HG03469 (cell line): ENCODE measurements around the gene P2RX3.

Experiments used
- ATAC-seq: cut with Tn5 transposase; IDR thresholded peaks from one replicate; pipeline ENCODE4 v1.9.1; 2021; ENCODE audit warnings: mild to moderate bottlenecking, moderate library complexity, moderate number of reproducible peaks; ENCODE audit not compliant: unreplicated experiment

P2RX3 gene

GRCh38 chr11:57309106-57310059 lies 28.8 kb upstream of the P2RX3 start:
- ATAC-seq = no peak

GRCh38 chr11:57310091-57310490 lies 28.1 kb upstream of the P2RX3 start:
- ATAC-seq = no peak

GRCh38 chr11:57310630-57311086 lies 27.5 kb upstream of the P2RX3 start:
- ATAC-seq = no peak

- peak; percentile 95 for ATAC-seq
Observed at GRCh38 chr11:57311109-57311936, 26.8 kb upstream of the P2RX3 start.

GRCh38 chr11:57312511-57313021 lies 25.6 kb upstream of the P2RX3 start:
- no peak for ATAC-seq

- no peak for ATAC-seq
Observed at GRCh38 chr11:57313071-57313787, 24.9 kb upstream of the P2RX3 start.

GRCh38 chr11:57313788-57314135 lies 24.4 kb upstream of the P2RX3 start:
- no peak for ATAC-seq

GRCh38 chr11:57314221-57314973 lies 23.8 kb upstream of the P2RX3 start:
- no peak for ATAC-seq

GRCh38 chr11:57315491-57315890 lies 22.7 kb upstream of the P2RX3 start:
- ATAC-seq = no peak

GRCh38 chr11:57316017-57316416 lies 22.1 kb upstream of the P2RX3 start:
- ATAC-seq = no peak

GRCh38 chr11:57318178-57318577 lies 20.0 kb upstream of the P2RX3 start:
- no peak for ATAC-seq

GRCh38 chr11:57320067-57320718 lies 18.0 kb upstream of the P2RX3 start:
- no peak for ATAC-seq

- no peak for ATAC-seq
Observed at GRCh38 chr11:57320719-57321387, 17.3 kb upstream of the P2RX3 start.

GRCh38 chr11:57321388-57322255 lies 16.5 kb upstream of the P2RX3 start:
- no peak for ATAC-seq

GRCh38 chr11:57322256-57323166 lies 15.6 kb upstream of the P2RX3 start:
- ATAC-seq = no peak

GRCh38 chr11:57323167-57323854 lies 14.8 kb upstream of the P2RX3 start:
- ATAC-seq = no peak

GRCh38 chr11:57323855-57324153 lies 14.3 kb upstream of the P2RX3 start:
- no peak for ATAC-seq
